GM19240 (cell line): ENCODE measurements around the gene WFDC13.
"Not testable (repeated sequence)": the region's sequence is repeated elsewhere in the genome, so short reads cannot be mapped to it uniquely, and the experiment has no call there.

Experiments
- DNase-seq: peaks from one replicate; pipeline ENCODE4 v3.0.0; 2011; ENCODE audit warnings: low spot score; ENCODE audit not compliant: insufficient read length

The WFDC13 gene

GRCh38 chr20:45701873-45702272, at the start of gene WFDC13:
TSS of gene WFDC13 (plus strand) at chr20:45702038. CDS start at chr20:45702124, 86 bp downstream.
- DNase-seq: no peak

GRCh38 chr20:45657038-45657437, 44.8 kb upstream of the WFDC13 start:
- not testable (repeated sequence) for DNase-seq

GRCh38 chr20:45670139-45670538, 31.7 kb upstream of the WFDC13 start, which contains the start of gene WFDC11:
TSS of gene WFDC11 (minus strand) at chr20:45670239. CDS start at chr20:45650600, 19,639 bp downstream.
- no peak for DNase-seq

DNA sequence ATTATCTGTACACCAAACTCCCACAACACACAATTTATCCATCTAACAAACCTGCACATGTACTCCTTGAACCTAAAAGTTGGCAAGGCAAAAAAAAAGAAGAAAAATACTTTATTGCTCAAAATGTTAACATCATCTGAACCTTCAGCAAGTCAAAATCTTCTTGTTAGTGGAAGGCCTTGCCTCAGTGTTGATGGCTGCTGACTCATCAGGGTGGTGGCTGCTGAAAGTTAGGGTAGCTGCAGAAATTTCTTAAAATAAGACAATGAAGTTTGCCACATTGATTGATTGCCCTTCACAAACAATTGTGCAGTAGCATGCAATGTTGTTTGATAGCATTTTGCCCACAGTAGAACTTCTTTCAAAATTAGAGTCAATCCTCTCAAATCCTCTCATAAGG, 29.1 kb upstream of the WFDC13 start:
- no peak for DNase-seq

DNA sequence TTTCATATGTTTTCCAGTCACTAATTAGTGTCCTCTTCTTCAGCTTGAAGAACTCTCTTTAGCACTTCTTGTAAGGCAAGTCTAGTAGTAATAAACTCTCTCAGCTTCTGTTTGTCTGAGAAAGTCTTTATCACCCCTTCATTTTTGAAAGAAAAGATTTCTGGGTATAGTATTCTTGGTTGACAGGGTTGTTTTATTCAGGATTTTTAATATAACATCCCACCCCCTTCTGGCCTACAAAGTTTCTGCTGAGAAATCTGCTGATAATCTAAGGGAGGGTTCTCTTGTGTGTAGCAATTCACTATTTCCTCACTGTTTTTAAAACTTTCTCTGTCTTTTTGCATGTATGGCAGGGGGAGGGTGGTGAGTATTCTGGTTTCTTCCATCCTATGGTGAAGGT, 22.2 kb upstream of the WFDC13 start:
- no peak for DNase-seq

DNA sequence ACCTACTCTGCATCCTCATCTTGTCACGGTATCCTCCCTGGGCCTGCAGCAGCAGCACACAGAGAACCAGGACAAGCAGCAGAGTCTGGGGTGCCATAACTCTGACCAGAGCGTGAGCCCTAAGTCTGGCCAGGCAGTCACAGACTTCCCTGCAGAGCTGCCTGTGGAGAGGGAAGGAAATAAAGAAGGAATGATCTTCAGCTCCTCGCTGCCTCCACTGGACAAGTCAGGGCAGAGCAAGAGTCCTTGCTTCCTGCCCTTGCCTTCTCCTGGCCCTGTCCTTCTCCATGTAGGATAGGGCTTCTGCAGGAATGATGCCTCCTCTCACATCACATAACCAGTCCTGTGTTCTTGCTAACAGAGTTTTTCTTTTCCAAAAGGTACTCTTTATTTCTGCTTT, 15.9 kb upstream of the WFDC13 start:
- no peak for DNase-seq

DNA sequence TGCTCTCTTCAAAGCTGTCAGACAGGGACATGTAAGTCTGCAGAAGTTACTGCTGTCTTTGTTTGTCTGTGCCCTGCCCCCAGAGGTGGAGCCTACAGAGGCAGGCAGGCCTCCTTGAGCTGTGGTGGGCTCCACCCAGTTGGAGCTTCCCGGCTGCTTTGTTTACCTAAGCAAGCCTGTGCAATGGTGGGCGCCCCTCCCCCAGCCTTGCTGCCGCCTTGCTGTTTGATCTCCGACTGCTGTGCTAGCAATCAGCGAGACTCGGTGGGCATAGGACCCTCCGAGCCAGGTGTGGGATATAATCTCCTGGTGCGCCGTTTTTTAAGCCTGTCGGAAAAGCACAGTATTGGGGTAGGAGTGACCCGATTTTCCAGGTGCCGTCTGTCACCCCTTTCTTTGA, 8.5 kb upstream of the WFDC13 start:
- DNase-seq: not testable (repeated sequence)

DNA sequence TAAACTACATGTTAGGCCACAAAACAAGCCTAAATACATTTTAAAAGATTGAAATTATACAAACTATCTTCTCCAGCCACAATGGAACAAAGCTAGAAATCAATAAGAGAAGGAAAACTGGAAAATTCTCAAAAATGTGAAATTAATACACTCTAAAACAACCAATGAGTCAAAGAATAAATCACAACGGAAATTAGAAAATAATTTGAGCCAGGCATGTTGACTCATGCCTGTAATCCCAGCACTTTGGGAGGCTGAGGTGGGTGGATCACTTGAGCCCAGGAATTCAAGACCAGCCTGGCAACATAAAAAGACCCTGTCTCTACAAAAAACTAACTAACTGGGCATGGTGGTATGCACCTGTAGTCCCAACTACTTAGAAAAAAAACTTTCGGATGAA, 6.3 kb upstream of the WFDC13 start:
- DNase-seq: no peak

GRCh38 chr20:45701104-45701503, 734 bp upstream of the WFDC13 start:
- no peak for DNase-seq

DNA sequence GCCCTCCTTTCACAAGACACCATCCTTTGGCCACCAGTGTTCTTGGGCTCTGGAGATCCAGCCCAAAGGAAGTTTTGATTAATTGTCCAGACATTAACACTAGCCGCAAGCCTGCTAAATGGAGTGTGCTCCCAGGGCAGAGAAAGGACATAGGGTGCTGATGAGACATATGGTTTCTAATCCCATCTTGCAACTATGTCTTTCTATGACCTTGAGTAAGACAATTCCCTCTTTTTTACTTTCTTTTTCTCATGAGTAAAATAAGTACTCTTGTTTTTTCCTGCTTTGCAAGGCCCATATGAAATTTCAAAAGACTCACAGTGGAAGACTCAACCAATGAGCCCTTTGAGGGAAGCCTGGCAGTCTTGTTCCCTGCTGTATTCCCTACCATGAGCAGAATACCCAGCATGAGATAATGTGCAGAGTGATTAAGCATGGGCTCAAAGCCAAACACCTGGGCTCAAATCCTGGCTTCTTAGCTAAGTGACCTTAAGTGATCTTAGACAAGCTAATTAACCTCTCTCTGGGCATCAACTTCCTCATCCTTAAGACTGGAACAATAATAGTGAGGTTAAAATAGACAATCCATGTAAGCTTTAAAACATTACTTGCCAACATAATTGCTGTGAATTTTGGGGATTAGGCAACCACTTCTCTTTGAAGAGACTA, 3.3 kb downstream of the WFDC13 start, which contains the start of gene WFDC10B:
TSS of gene WFDC10B (minus strand) at position 51 of the 669 bp plus-strand sequence. CDS start 19,027 bp downstream, outside the sequence.
- DNase-seq: no peak

- not testable (repeated sequence) for DNase-seq
These were observed 14.4 kb downstream of the WFDC13 start for GRCh38 chr20:45716141-45716688.

DNA sequence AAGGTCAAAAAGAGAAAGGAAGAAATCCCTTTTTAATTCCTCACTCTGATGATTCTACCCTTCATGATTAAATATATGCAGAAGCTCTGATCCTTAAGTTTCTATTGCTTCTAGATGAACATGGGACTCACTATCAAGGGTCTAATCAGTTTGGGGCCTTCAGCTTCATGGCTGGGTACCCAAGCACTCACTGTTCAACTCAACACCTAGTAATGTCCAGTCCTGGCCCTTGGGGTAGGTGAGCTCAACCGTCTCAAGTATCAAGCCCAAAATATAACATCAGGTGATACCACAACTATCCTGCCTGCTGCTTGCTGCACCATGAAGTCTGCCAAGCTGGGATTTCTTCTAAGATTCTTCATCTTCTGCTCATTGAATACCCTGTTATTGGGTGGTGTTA, 20.2 kb downstream of the WFDC13 start, which contains the start of gene SPINT4:
TSS of gene SPINT4 (plus strand) at position 301 of the 400 bp plus-strand sequence. CDS start at position 322, 21 bp downstream.
- DNase-seq: no peak

- no peak for DNase-seq
These were observed 23.3 kb downstream of the WFDC13 start for GRCh38 chr20:45725134-45725533.

GRCh38 chr20:45727044-45727443, 25.2 kb downstream of the WFDC13 start:
- DNase-seq: no peak

DNA sequence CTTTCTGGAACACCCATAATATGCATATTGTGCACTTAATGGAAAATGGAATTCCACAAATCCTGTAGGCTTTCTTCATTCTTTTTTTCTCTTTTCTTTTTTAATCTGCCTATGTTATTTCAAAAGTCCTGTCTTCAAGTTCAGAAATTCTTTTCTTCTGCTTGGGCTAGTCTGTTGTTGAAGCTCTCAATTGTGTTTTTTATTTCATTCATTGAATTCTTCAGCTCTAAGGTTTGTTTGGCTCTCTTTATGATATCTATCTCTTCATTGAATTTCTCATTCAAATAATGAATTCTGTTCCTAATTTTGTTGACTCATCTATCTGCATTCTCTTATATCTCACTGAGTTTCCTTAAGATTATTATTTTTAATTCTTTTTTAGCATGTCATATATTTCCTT, 30.4 kb downstream of the WFDC13 start:
- DNase-seq: no peak

- no peak for DNase-seq
These were observed 33.7 kb downstream of the WFDC13 start for GRCh38 chr20:45735552-45735951.

GRCh38 chr20:45735988-45736387, 34.1 kb downstream of the WFDC13 start:
- no peak for DNase-seq

DNA sequence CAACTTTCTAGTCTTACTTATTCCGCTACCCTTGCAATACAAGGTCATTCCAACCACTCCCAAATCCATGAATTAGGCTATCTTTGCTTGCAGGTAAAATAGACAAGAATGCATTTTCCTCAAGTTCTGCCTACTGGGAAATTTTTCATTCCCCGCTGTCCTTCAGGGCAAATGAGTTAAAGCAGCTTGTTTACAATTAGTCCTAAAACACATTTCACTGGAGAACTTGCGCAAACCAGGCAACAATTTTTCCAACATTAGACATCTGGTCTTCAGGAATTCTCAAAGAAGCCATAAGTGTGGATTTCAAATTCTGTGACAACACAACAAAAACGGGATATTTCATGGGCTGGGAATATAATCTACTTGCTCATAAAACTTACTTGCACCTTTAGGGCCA, 40.8 kb downstream of the WFDC13 start:
- no peak for DNase-seq

- no peak for DNase-seq
These were observed 43.2 kb downstream of the WFDC13 start for GRCh38 chr20:45745015-45745414.

- DNase-seq: no peak
These were observed 49.9 kb downstream of the WFDC13 start for GRCh38 chr20:45751721-45752120.

DNA sequence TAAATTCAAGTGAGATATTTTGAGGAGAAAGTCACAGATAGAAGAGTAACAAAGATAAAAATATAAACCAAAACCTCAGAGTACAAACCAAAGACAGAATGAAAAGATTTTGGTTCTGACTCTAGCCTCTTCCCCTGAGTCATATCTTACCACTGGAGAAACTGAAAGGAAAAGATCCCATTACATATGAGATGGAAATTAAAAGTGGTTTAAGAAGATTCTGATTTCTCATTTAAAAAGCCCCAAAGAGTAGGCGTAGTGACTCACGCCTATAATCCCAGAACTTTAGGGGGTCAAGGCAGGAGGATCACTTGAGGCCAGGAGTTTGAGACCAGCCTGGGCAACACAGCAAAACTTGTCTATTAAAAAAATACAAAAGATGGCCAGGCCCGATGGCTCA, 50.9 kb downstream of the WFDC13 start:
- DNase-seq: no peak

- DNase-seq: no peak
These were observed 56.3 kb downstream of the WFDC13 start for GRCh38 chr20:45758096-45758495.
